Measurements from ENCODE around the gene SBNO2. TPM values are rescaled to one million over a fixed set of nuclear protein-coding genes. Genes with fewer than 3 reads are reported as not detected.
A peak's percentile ranks its signal among the peaks of the same experiment; 100 is the strongest.

SBNO2 gene
- total and polyA plus RNA-seq, 9 of the 15 experiments (the other 6 are each of a cell fraction or from before 2014, with no cell fraction given): 0.01 to 46.2 (median 6.7) TPM

DNA sequence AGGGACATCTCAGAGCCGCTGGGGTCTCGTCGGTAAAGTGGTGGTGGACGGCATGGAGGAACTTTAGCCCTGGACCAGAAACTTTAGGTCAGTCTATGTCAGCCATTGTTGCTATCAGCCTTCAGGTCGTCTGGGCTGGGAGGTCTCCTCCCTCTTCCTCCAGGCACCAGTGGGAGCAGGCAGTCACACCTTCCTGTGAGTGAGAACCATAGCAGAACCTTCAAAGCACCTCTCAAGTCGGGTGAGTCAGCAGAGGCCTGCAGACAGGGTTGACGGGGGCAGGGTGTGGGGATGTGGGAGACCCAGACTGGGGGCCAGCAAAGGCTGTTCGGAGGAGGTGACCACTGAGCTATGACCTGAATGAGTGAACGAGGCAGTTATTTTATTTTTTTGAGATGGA lies 15.4 kb upstream of the SBNO2 start (continued):
- TF ChIP-seq JUND (IDR thresholded peaks at IDR 0.05; ENCODE audit: borderline replicate concordance, low read depth, low read length) (peak; percentile 55; the same call in 1 of the 2 replicates), JUND (tag; IDR thresholded peaks at IDR 0.05; ENCODE audit: borderline replicate concordance, low read depth, low read length) (peak; percentile 29; the same call in 1 of the 3 replicates)
- TF ChIP-seq, protein P1, sequence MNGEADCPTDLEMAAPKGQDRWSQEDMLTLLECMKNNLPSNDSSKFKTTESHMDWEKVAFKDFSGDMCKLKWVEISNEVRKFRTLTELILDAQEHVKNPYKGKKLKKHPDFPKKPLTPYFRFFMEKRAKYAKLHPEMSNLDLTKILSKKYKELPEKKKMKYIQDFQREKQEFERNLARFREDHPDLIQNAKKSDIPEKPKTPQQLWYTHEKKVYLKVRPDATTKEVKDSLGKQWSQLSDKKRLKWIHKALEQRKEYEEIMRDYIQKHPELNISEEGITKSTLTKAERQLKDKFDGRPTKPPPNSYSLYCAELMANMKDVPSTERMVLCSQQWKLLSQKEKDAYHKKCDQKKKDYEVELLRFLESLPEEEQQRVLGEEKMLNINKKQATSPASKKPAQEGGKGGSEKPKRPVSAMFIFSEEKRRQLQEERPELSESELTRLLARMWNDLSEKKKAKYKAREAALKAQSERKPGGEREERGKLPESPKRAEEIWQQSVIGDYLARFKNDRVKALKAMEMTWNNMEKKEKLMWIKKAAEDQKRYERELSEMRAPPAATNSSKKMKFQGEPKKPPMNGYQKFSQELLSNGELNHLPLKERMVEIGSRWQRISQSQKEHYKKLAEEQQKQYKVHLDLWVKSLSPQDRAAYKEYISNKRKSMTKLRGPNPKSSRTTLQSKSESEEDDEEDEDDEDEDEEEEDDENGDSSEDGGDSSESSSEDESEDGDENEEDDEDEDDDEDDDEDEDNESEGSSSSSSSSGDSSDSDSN (IDR thresholded peaks at IDR 0.05; ENCODE audit: borderline replicate concordance in 1 of 2, low read depth in 2 of 2, low read length in 2 of 2): 0 out of 4 replicates have a peak, but pooled peaks of 1 of the 2 experiments have one; percentile 18

DNA sequence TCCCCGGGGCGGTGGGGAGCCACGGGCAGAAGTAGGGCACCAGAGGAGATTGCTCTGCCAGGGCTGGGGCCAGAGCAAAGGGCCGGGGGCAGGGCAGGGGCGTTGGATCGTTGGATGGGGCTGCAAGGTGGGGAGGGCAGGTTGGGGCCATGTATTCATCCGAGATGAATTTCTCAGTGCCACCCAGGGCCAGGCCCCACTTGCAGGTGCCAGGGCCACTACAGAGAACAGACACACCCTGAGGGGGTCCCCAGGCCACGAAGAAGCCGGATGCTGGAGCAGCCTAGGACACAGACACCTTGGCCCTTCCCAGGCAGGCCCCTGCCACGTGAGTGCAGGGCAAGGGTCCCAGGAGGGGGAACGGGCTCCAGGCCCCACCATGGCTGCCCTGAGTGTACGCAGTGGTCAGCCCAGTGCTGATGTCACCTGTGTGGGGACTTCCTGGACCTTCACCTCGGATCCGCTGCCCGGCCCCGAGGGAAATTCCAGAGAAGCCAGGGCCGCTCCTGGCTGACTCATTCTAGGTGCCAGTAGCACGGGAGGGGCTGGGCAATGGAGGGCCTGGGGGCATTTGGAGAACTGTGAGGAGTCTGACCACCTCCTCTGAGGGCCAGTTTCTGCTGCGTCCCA lies 9.6 kb upstream of the SBNO2 start:
- ATAC-seq (no peak), DNase-seq (ENCODE audit: extremely low read depth in 1 of 4, low spot score in 3 of 4) (no peak), FAIRE-seq (no peak)
- POLR2A ChIA-PET: interaction anchor here (0.7 to 1.0 kb wide), 2 partner anchors 11 to 101 kb away, joined by 3 read pairs; no protein-coding TSS in a partner anchor
- no peaks in the 10 kb centered on the region for H3K79me2 ChIP-seq (ENCODE audit: control insufficient read depth, insufficient read depth, low read length)
- H3K9ac ChIP-seq (ENCODE audit: insufficient read depth in 1 of 2, low read depth in 2 of 2, low read length in 2 of 2): no peak overlapping the region
- intact Hi-C loops (cut with micrococcal nuclease): no loop called here
- no peak overlapping the region for H3K27ac ChIP-seq (ENCODE audit: extremely low read depth, low read depth, low read length)
- no peak overlapping the region for H3K4me3 ChIP-seq
- no peaks in the 10 kb centered on the region for H3K36me3 ChIP-seq (ENCODE audit: control insufficient read depth, insufficient read depth, low read length)
- H3K4me2 ChIP-seq (ENCODE audit: insufficient read depth, low read length): no peak overlapping the region
- in situ Hi-C loops (cut with MboI): no loop called here
- peaks cover 5 to 22% of the 10 kb centered on the region in 2 experiments; a peak in 3 of 5 replicates for H3K4me1 ChIP-seq (replicated peaks in 1 of 2; ENCODE audit: control insufficient read depth in 2 of 2, insufficient read depth in 2 of 2, low read length in 2 of 2)
- BruUV-seq (replicated peaks): no TSS peak
- H3K27me3 ChIP-seq (ENCODE audit: control insufficient read depth in 2 of 2, insufficient read depth in 2 of 2, low read length in 2 of 2): no peaks in the 10 kb centered on the region
- H3K9me3 ChIP-seq (replicated peaks; ENCODE audit: control insufficient read depth, insufficient read depth, low read depth, low read length): no peaks in the 10 kb centered on the region
- no peaks in the 10 kb centered on the region for H3K9me1 ChIP-seq (ENCODE audit: control insufficient read depth, insufficient read depth, low read length)
- 53% methylated on average over 19 of the region's 19 CpGs for WGBS (ENCODE audit: insufficient coverage, low coverage, missing lambda C conversion rate)
- H4K20me1 ChIP-seq (replicated peaks; ENCODE audit: control insufficient read depth, insufficient read depth, low read length): no peaks in the 10 kb centered on the region
- H2AFZ ChIP-seq (ENCODE audit: low read depth, low read length): no peak overlapping the region
- TF ChIP-seq, protein P2, sequence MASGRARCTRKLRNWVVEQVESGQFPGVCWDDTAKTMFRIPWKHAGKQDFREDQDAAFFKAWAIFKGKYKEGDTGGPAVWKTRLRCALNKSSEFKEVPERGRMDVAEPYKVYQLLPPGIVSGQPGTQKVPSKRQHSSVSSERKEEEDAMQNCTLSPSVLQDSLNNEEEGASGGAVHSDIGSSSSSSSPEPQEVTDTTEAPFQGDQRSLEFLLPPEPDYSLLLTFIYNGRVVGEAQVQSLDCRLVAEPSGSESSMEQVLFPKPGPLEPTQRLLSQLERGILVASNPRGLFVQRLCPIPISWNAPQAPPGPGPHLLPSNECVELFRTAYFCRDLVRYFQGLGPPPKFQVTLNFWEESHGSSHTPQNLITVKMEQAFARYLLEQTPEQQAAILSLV (tag; IDR thresholded peaks at IDR 0.05): no peak
- TF ChIP-seq, protein P3, sequence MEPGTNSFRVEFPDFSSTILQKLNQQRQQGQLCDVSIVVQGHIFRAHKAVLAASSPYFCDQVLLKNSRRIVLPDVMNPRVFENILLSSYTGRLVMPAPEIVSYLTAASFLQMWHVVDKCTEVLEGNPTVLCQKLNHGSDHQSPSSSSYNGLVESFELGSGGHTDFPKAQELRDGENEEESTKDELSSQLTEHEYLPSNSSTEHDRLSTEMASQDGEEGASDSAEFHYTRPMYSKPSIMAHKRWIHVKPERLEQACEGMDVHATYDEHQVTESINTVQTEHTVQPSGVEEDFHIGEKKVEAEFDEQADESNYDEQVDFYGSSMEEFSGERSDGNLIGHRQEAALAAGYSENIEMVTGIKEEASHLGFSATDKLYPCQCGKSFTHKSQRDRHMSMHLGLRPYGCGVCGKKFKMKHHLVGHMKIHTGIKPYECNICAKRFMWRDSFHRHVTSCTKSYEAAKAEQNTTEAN (CRISPR knock-in tag; IDR thresholded peaks at IDR 0.05): no peak
- TF ChIP-seq CXXC5 (CRISPR knock-in tag; IDR thresholded peaks at IDR 0.05) (no peak), TSC22D4 (tag; IDR thresholded peaks at IDR 0.05) (no peak), NR3C1 (CRISPR knock-in tag; IDR thresholded peaks at IDR 0.05) (no peak), MYNN (IDR thresholded peaks at IDR 0.05) (no peak), MYNN (CRISPR knock-in tag; IDR thresholded peaks at IDR 0.05) (no peak), ZNF77 (CRISPR knock-in tag; IDR thresholded peaks at IDR 0.05) (no peak), ZBTB17 (CRISPR knock-in tag; IDR thresholded peaks at IDR 0.05) (no peak), SRF (CRISPR knock-in tag; IDR thresholded peaks at IDR 0.05) (no peak), ZNF780A (CRISPR knock-in tag; IDR thresholded peaks at IDR 0.05) (no peak)
- TF ChIP-seq, protein P4, sequence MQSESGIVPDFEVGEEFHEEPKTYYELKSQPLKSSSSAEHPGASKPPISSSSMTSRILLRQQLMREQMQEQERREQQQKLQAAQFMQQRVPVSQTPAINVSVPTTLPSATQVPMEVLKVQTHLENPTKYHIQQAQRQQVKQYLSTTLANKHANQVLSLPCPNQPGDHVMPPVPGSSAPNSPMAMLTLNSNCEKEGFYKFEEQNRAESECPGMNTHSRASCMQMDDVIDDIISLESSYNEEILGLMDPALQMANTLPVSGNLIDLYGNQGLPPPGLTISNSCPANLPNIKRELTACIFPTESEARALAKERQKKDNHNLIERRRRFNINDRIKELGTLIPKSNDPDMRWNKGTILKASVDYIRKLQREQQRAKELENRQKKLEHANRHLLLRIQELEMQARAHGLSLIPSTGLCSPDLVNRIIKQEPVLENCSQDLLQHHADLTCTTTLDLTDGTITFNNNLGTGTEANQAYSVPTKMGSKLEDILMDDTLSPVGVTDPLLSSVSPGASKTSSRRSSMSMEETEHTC (IDR thresholded peaks at IDR 0.05): no peak
- CTCF ChIA-PET (ENCODE audit: low intra/inter-chr PET ratio): no interaction called here
